WERI-Rb-1 (cell line): Measurements from ENCODE around the gene SNU13.

Experiments used
- DNase-seq: peaks from one replicate; pipeline ENCODE4 v3.0.0-alpha.2; 2020
- H3K27ac ChIP-seq: fragments of 250-450 bp; sonication (Bioruptor Pico); 2 replicates; pipeline ENCODE4 v1.5.1; 2020; ENCODE audit warnings: mild to moderate bottlenecking, moderate library complexity
- H3K27me3 ChIP-seq: fragments of 250-450 bp; sonication (Bioruptor Pico); 2 replicates; pipeline ENCODE4 v1.5.1; 2021; ENCODE audit warnings: mild to moderate bottlenecking, low read depth, moderate library complexity; ENCODE audit not compliant: insufficient read depth, severe bottlenecking
- H3K36me3 ChIP-seq: fragments of 250-450 bp; sonication (Bioruptor Pico); 2 replicates; pipeline ENCODE4 v1.5.1; 2020; ENCODE audit warnings: mild to moderate bottlenecking, moderate library complexity
- H3K4me3 ChIP-seq: 2 replicates; pipeline ENCODE4 v1.5.1; 2011; ENCODE audit warnings: low read depth, mild to moderate bottlenecking, control low read depth, low read length
- H3K9me3 ChIP-seq: fragments of 250-450 bp; sonication (Bioruptor Pico); 2 replicates; pipeline ENCODE4 v1.5.1; 2021; ENCODE audit warnings: mild to moderate bottlenecking, moderate library complexity; ENCODE audit not compliant: severe bottlenecking
- CTCF ChIP-seq: IDR thresholded peaks from 2 replicates; pipeline ENCODE4 v1.5.1; 2011; ENCODE audit warnings: low read depth, mild to moderate bottlenecking, control low read depth, inconsistent platforms, low read length

Gene SNU13

DNA sequence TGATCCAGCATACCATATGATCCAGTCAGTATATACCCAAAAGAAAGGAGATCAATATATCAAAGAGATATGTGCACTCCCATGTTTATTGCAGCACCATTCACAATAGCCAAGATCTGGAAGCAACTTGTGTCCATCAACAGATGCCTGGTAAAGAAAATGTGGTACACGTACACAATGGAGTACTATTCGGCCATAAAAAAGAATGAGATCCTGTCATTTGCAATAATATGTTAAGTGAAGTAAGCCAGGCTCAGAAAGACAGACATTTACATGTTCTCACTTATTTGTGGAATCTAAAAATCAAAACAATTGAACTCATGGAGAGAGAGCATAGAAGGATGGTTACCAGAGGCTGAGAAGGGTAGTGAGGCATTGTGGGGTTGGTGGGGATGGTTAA is 27.0 kb downstream of the SNU13 start:
- no peak for DNase-seq
- Histone ChIP-seq H3K4me3 (no peak overlapping the region), H3K27ac (no peak overlapping the region), H3K9me3 (no peaks in the 10 kb centered on the region), H3K36me3 (peaks cover 87% of the 10 kb centered on the region), H3K27me3 (no peaks in the 10 kb centered on the region)
- TF ChIP-seq CTCF: no peak

GRCh38 chr22:41661088-41661487 is 27.6 kb downstream of the SNU13 start:
- H3K4me3 ChIP-seq: no peak overlapping the region
- H3K27ac ChIP-seq: no peak overlapping the region
- H3K27me3 ChIP-seq: no peaks in the 10 kb centered on the region
- TF ChIP-seq CTCF: no peak
- DNase-seq: no peak
- H3K36me3 ChIP-seq: peaks cover 92% of the 10 kb centered on the region
- no peaks in the 10 kb centered on the region for H3K9me3 ChIP-seq

- no peaks in the 10 kb centered on the region for H3K27me3 ChIP-seq
- TF ChIP-seq CTCF: no peak
- H3K4me3 ChIP-seq: no peak overlapping the region
- H3K27ac ChIP-seq: no peak overlapping the region
- H3K36me3 ChIP-seq: peaks cover 96% of the 10 kb centered on the region
- H3K9me3 ChIP-seq: no peaks in the 10 kb centered on the region
- no peak for DNase-seq
These were observed 28.3 kb downstream of the SNU13 start for GRCh38 chr22:41660416-41660815.

- Histone ChIP-seq H3K27ac (no peak overlapping the region), H3K4me3 (no peak overlapping the region), H3K36me3 (peaks cover 95% of the 10 kb centered on the region), H3K9me3 (no peaks in the 10 kb centered on the region), H3K27me3 (no peaks in the 10 kb centered on the region)
- no peak for TF ChIP-seq CTCF
- DNase-seq: no peak
These were observed 28.7 kb downstream of the SNU13 start for GRCh38 chr22:41659941-41660340.

GRCh38 chr22:41658869-41659268 is 29.8 kb downstream of the SNU13 start:
- Histone ChIP-seq H3K36me3 (peaks cover 95% of the 10 kb centered on the region), H3K4me3 (no peak overlapping the region), H3K27me3 (no peaks in the 10 kb centered on the region), H3K27ac (no peak overlapping the region), H3K9me3 (no peaks in the 10 kb centered on the region)
- no peak for TF ChIP-seq CTCF
- no peak for DNase-seq

GRCh38 chr22:41657709-41658108 is 31.0 kb downstream of the SNU13 start:
- Histone ChIP-seq H3K27me3 (no peaks in the 10 kb centered on the region), H3K36me3 (peaks cover 96% of the 10 kb centered on the region)
- TF ChIP-seq CTCF: no peak

More at GRCh38 chr22:41657709-41658108, 31.0 kb downstream of the SNU13 start:
- Histone ChIP-seq H3K4me3 (no peak overlapping the region), H3K9me3 (no peaks in the 10 kb centered on the region), H3K27ac (no peak overlapping the region)
- DNase-seq: no peak
